Measurements from ENCODE around the gene WDR88.

DNA sequence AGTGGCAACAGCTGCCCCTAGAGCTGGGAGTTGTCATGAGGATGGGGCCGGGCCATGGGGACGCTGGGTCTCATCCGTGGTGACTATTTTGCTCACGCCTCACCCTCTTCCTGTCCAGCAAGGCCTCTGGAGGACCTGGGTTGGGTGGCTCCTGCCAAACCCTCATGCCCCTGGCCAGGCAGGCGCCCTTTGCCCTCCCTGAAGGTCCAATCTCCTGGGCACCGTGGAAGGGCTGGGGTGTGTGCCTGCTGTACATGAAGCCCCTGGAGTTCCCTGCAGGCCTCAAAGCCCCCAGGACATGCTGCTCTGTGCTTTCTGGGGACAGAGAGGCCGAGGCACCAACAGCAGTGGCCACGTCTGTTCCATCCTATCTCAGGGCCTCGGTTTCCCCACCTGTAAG, 76.0 kb downstream of the WDR88 start:
- TF ChIP-seq, protein P1, sequence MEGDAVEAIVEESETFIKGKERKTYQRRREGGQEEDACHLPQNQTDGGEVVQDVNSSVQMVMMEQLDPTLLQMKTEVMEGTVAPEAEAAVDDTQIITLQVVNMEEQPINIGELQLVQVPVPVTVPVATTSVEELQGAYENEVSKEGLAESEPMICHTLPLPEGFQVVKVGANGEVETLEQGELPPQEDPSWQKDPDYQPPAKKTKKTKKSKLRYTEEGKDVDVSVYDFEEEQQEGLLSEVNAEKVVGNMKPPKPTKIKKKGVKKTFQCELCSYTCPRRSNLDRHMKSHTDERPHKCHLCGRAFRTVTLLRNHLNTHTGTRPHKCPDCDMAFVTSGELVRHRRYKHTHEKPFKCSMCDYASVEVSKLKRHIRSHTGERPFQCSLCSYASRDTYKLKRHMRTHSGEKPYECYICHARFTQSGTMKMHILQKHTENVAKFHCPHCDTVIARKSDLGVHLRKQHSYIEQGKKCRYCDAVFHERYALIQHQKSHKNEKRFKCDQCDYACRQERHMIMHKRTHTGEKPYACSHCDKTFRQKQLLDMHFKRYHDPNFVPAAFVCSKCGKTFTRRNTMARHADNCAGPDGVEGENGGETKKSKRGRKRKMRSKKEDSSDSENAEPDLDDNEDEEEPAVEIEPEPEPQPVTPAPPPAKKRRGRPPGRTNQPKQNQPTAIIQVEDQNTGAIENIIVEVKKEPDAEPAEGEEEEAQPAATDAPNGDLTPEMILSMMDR (IDR thresholded peaks at IDR 0.05; ENCODE audit: insufficient read depth, low read depth, low read length), result no peak
- TF ChIP-seq EZH2 (IDR thresholded peaks at IDR 0.05; ENCODE audit: insufficient read depth, low read length), result no peak

Data from astrocyte (in vitro differentiated cells and primary cell).